IMR-90 (cell line): ENCODE results near the gene ZNF503. TPM values are rescaled to one million over a fixed set of nuclear protein-coding genes. Genes with fewer than 3 reads are reported as not detected.

Source experiments
- ATAC-seq: fragments of 200-7000 bp; cut with Tn5 transposase; 2 replicates; pipeline ENCODE4 v1.9.1; 2020; ENCODE audit warnings: low read depth, mild to moderate bottlenecking, moderate library complexity
- BruUV-seq: library from RNA; stranded (reverse); fragments of 400-500 nt; replicated peaks from 2 replicates; lab custom pipeline; 2021; lab: Mats Ljungman, UMichigan
- CTCF ChIA-PET: fragments of 300-600 bp; formaldehyde crosslinking; extraction: SDS; loops from one replicate; lab custom pipeline; 2021; ENCODE audit warnings: antibody characterized with exemption; lab: Yijun Ruan, JAX
- POLR2A ChIA-PET: fragments of 300-600 bp; sonication (Branson Sonifier 250); formaldehyde crosslinking; loops from one replicate; lab custom pipeline; 2022; ENCODE audit warnings: antibody characterized with exemption; ENCODE audit not compliant: unreplicated experiment; lab: Charles Lee
- DNase-seq: peaks from one replicate; pipeline ENCODE4 v3.0.0; 2013
- H2AFZ ChIP-seq: replicated peaks from 2 replicates; pipeline ENCODE3; 2013; ENCODE audit warnings: low read length, mild to moderate bottlenecking; ENCODE audit not compliant: poor library complexity
- H2AK5ac ChIP-seq: 2 replicates; pipeline ENCODE4 v1.6.1; 2013; ENCODE audit warnings: low read depth, low read length, inconsistent platforms
- H2AK9ac ChIP-seq: replicated peaks from 2 replicates; pipeline ENCODE3; 2013; ENCODE audit warnings: mild to moderate bottlenecking, low read depth, low read length, moderate library complexity; ENCODE audit not compliant: poor library complexity
- H2BK120ac ChIP-seq: 2 replicates; pipeline ENCODE4 v1.6.1; 2013; ENCODE audit warnings: low read depth, low read length, inconsistent platforms
- H2BK15ac ChIP-seq: 3 replicates; pipeline ENCODE4 v1.6.1; 2013; ENCODE audit warnings: low read depth, low read length, inconsistent platforms
- H2BK20ac ChIP-seq: 2 replicates; pipeline ENCODE4 v1.6.1; 2013; ENCODE audit warnings: low read depth, mild to moderate bottlenecking, inconsistent platforms, low read length, moderate library complexity
- H2BK5ac ChIP-seq: 2 replicates; pipeline ENCODE4 v1.6.1; 2013; ENCODE audit warnings: mild to moderate bottlenecking, low read depth, low read length, inconsistent platforms; ENCODE audit not compliant: poor library complexity, severe bottlenecking
- H3K14ac ChIP-seq: replicated peaks from 2 replicates; pipeline ENCODE4 v1.6.1; 2013; ENCODE audit warnings: low read depth, low read length, inconsistent platforms
- H3K18ac ChIP-seq: 2 replicates; pipeline ENCODE4 v1.6.1; 2013; ENCODE audit warnings: low read depth, low read length, control low read depth
- H3K23ac ChIP-seq: 2 replicates; pipeline ENCODE4 v1.6.1; 2013; ENCODE audit warnings: low read depth, low read length, inconsistent platforms
- H3K27ac ChIP-seq: 2 replicates; pipeline ENCODE4 v1.5.1; 2013; ENCODE audit warnings: mild to moderate bottlenecking, control low read depth, low read length; ENCODE audit not compliant: insufficient read depth
- H3K27me3 ChIP-seq: 2 replicates; pipeline ENCODE4 v1.6.1; 2013; ENCODE audit warnings: low read length; ENCODE audit not compliant: control insufficient read depth, insufficient read depth
- H3K36me3 ChIP-seq: 2 replicates; pipeline ENCODE4 v1.6.1; 2013; ENCODE audit warnings: low read length, mixed read lengths; ENCODE audit not compliant: control insufficient read depth, insufficient read depth
- H3K4ac ChIP-seq: 2 replicates; pipeline ENCODE4 v1.6.1; 2013; ENCODE audit warnings: low read depth, low read length, inconsistent platforms
- H3K4me1 ChIP-seq: 2 replicates; pipeline ENCODE4 v1.6.1; 2013; ENCODE audit warnings: low read length, mixed read lengths; ENCODE audit not compliant: control insufficient read depth, insufficient read depth
- H3K4me2 ChIP-seq: 2 replicates; pipeline ENCODE4 v1.6.1; 2013; ENCODE audit warnings: low read depth, mild to moderate bottlenecking, control low read depth, low read length, moderate library complexity
- H3K4me3 ChIP-seq: 2 replicates; pipeline ENCODE4 v1.5.1; 2013; ENCODE audit warnings: low read depth, mild to moderate bottlenecking, control low read depth, low read length, moderate library complexity; ENCODE audit not compliant: insufficient read depth
- H3K56ac ChIP-seq: 2 replicates; pipeline ENCODE4 v1.6.1; 2013; ENCODE audit warnings: low read length, inconsistent platforms; ENCODE audit not compliant: insufficient read depth; ENCODE audit errors: extremely low read depth
- H3K79me1 ChIP-seq, 2 experiments: 2 replicates each; pipeline ENCODE4 v1.6.1; 2013; ENCODE audit warnings: low read length in 2 of 2, inconsistent platforms in 1 of 2, low read depth in 1 of 2
- H3K9ac ChIP-seq: 2 replicates; pipeline ENCODE4 v1.6.1; 2013; ENCODE audit warnings: low read depth, low read length, control low read depth
- H3K9me1 ChIP-seq: 2 replicates; pipeline ENCODE4 v1.6.1; 2013; ENCODE audit warnings: low read length, inconsistent platforms; ENCODE audit not compliant: insufficient read depth
- H3K9me3 ChIP-seq: 2 replicates; pipeline ENCODE4 v1.6.1; 2013; ENCODE audit warnings: low read length; ENCODE audit not compliant: control insufficient read depth, insufficient read depth
- H4K20me1 ChIP-seq: 2 replicates; pipeline ENCODE4 v1.6.1; 2013; ENCODE audit warnings: low read length, inconsistent platforms; ENCODE audit not compliant: insufficient read depth
- H4K5ac ChIP-seq: 2 replicates; pipeline ENCODE4 v1.6.1; 2013; ENCODE audit warnings: mild to moderate bottlenecking, low read depth, low read length, control low read depth
- H4K8ac ChIP-seq, 2 experiments: 2 replicates each; pipeline ENCODE4 v1.6.1; 2013; ENCODE audit warnings: low read depth in 2 of 2, low read length in 2 of 2, control low read depth in 1 of 2, inconsistent platforms in 1 of 2
- H4K91ac ChIP-seq: 2 replicates; pipeline ENCODE4 v1.6.1; 2013; ENCODE audit warnings: low read depth, low read length, inconsistent platforms; ENCODE audit not compliant: insufficient read depth
- BHLHE40 ChIP-seq: fragments of 150-350 bp; IDR thresholded peaks from 2 replicates; pipeline ENCODE4 v1.6.1; 2016; ENCODE audit warnings: mild to moderate bottlenecking, low read depth, low read length
- FOS ChIP-seq: fragments of 150-350 bp; IDR thresholded peaks from 2 replicates; pipeline ENCODE4 v1.6.1; 2016; ENCODE audit warnings: low read depth, low read length
- MAFK ChIP-seq: IDR thresholded peaks from 2 replicates; pipeline ENCODE4 v1.6.1; 2012; ENCODE audit warnings: low read depth, low read length, improper control_type of control experiment
- MAZ ChIP-seq: IDR thresholded peaks from 2 replicates; pipeline ENCODE4 v1.6.1; 2012; ENCODE audit warnings: low read depth, mild to moderate bottlenecking, low read length, improper control_type of control experiment, moderate library complexity, borderline replicate concordance
- MXI1 ChIP-seq: IDR thresholded peaks from 2 replicates; pipeline ENCODE4 v1.6.1; 2012; ENCODE audit warnings: low read depth, mild to moderate bottlenecking, low read length, moderate library complexity, borderline replicate concordance
- NFE2L2 ChIP-seq: fragments of 150-350 bp; IDR thresholded peaks from 2 replicates; pipeline ENCODE4 v1.6.1; 2016; ENCODE audit warnings: low read depth, mild to moderate bottlenecking, low read length
- POLR2A ChIP-seq: IDR thresholded peaks from 2 replicates; pipeline ENCODE4 v1.6.1; 2012; ENCODE audit warnings: mild to moderate bottlenecking, low read depth, low read length
- RAD21 ChIP-seq: IDR thresholded peaks from 2 replicates; pipeline ENCODE4 v1.6.1; 2012; ENCODE audit warnings: low read length, improper control_type of control experiment
- SMC3 ChIP-seq: fragments of 150-350 bp; IDR thresholded peaks from 2 replicates; pipeline ENCODE4 v1.6.1; 2016; ENCODE audit warnings: low read depth, mild to moderate bottlenecking, antibody characterized with exemption, low read length, moderate library complexity
- USF2 ChIP-seq: fragments of 150-350 bp; IDR thresholded peaks from 2 replicates; pipeline ENCODE4 v1.6.1; 2017; ENCODE audit warnings: mild to moderate bottlenecking, antibody characterized with exemption, low read length, low read depth
- dilution Hi-C: fragments of 300-500 bp; cut with HindIII; formaldehyde crosslinking; loops from one replicate; pipeline ENCODE4 v1.14.3; 2018; ENCODE audit warnings: low sequenced_read_pairs; ENCODE audit not compliant: unreplicated experiment
- in situ Hi-C: fragments of 300-500 bp; cut with MboI; formaldehyde crosslinking; loops from 3 replicates; pipeline ENCODE4 v1.14.3; 2019; ENCODE audit warnings: low sequenced_read_pairs, inconsistent platforms, mixed read lengths
- intact Hi-C: fragments of 100-400 bp; cut with micrococcal nuclease; formaldehyde crosslinking; loops from 2 replicates; pipeline ENCODE4 v1.10.0; 2022
- polyA plus RNA-seq, 3 experiments: library from polyadenylated mRNA; depleted of rRNA; stranded (reverse); fragments of >200 nt; gene quantifications; 2 replicates each; pipeline ENCODE4 v1.2.3, GENCODE V29; 2012; ENCODE audit warnings: low replicate concordance in 1 of 3
- total RNA-seq: library from RNA; depleted of rRNA; stranded (reverse); fragments of >200 nt; gene quantifications from 2 replicates; pipeline ENCODE4 v1.2.3, GENCODE V29; 2012
- TF ChIP-seq, protein P1 (sequence below): conservative IDR thresholded peaks from 2 replicates; pipeline ENCODE4 v1.5.1; 2012; ENCODE audit warnings: mild to moderate bottlenecking, low read depth, low read length, improper control_type of control experiment

Gene ZNF503
- total and polyA plus RNA-seq, 2 of the 4 experiments (the other 2 are of a cell fraction) = 0.36 to 5.8 TPM

- no peak overlapping the region for H2AK9ac ChIP-seq
- no peak overlapping the region for H2BK20ac ChIP-seq
- H3K27me3 ChIP-seq = no peaks in the 10 kb centered on the region
- dilution Hi-C loops (no loop called here), intact Hi-C loops (no loop called here), in situ Hi-C loops (loop anchor here (10.0 kb wide), 1 partner anchor 98 kb away; no protein-coding TSS in a partner anchor)
- no peak for DNase-seq
- H3K14ac ChIP-seq = no peak overlapping the region
- no peak overlapping the region for H2BK15ac ChIP-seq
- no peak overlapping the region for H3K4me3 ChIP-seq
- no peak overlapping the region for H4K91ac ChIP-seq
- no peak overlapping the region for H3K23ac ChIP-seq
- no peak overlapping the region for H2AFZ ChIP-seq
- H3K4me2 ChIP-seq = no peak overlapping the region
- H3K4me1 ChIP-seq = peaks cover 13% of the 10 kb centered on the region; the same call in 1 of the 2 replicates
- H4K8ac ChIP-seq = no peak overlapping the region
- ATAC-seq = no peak
- CTCF ChIA-PET = no interaction called here
- peaks cover 3 to 21% of the 10 kb centered on the region in 2 experiments for H3K79me1 ChIP-seq
- H3K18ac ChIP-seq = no peak overlapping the region; the same call in 1 of the 2 replicates
- TF ChIP-seq, protein P1, sequence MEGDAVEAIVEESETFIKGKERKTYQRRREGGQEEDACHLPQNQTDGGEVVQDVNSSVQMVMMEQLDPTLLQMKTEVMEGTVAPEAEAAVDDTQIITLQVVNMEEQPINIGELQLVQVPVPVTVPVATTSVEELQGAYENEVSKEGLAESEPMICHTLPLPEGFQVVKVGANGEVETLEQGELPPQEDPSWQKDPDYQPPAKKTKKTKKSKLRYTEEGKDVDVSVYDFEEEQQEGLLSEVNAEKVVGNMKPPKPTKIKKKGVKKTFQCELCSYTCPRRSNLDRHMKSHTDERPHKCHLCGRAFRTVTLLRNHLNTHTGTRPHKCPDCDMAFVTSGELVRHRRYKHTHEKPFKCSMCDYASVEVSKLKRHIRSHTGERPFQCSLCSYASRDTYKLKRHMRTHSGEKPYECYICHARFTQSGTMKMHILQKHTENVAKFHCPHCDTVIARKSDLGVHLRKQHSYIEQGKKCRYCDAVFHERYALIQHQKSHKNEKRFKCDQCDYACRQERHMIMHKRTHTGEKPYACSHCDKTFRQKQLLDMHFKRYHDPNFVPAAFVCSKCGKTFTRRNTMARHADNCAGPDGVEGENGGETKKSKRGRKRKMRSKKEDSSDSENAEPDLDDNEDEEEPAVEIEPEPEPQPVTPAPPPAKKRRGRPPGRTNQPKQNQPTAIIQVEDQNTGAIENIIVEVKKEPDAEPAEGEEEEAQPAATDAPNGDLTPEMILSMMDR = no peak
- TF ChIP-seq SMC3 (no peak), POLR2A (no peak), MXI1 (no peak), NFE2L2 (no peak), USF2 (no peak), BHLHE40 (no peak), RAD21 (no peak), FOS (no peak), MAZ (no peak), MAFK (no peak)
- H2BK120ac ChIP-seq = no peak overlapping the region
- H3K56ac ChIP-seq = no peak overlapping the region
- peaks cover 5% of the 10 kb centered on the region; the same call in 1 of the 2 replicates for H3K9me1 ChIP-seq
- no peak overlapping the region for H3K4ac ChIP-seq
- no peak overlapping the region for H3K9ac ChIP-seq
- no peak overlapping the region for H3K27ac ChIP-seq
- POLR2A ChIA-PET = no interaction called here
- no peaks in the 10 kb centered on the region for H4K20me1 ChIP-seq
- H2AK5ac ChIP-seq = no peak overlapping the region
- H4K5ac ChIP-seq = no peak overlapping the region
- H3K36me3 ChIP-seq = peaks cover 16% of the 10 kb centered on the region
- no peaks in the 10 kb centered on the region for H3K9me3 ChIP-seq
- no TSS peak for BruUV-seq
- no peak overlapping the region for H2BK5ac ChIP-seq
These were observed 8.8 kb downstream of the ZNF503 start for GRCh38 chr10:75392744-75393143.
